GM18868 (cell line): Measurements from ENCODE around the gene CAMK2N1.
"Not testable (repeated sequence)": the region's sequence is repeated elsewhere in the genome, so short reads cannot be mapped to it uniquely, and the experiment has no call there.

ENCODE experiments used
- ATAC-seq: cut with Tn5 transposase; IDR thresholded peaks from one replicate; pipeline ENCODE4 v1.9.1; 2021; ENCODE audit warnings: mild to moderate bottlenecking, moderate library complexity; ENCODE audit not compliant: unreplicated experiment

Gene CAMK2N1

DNA sequence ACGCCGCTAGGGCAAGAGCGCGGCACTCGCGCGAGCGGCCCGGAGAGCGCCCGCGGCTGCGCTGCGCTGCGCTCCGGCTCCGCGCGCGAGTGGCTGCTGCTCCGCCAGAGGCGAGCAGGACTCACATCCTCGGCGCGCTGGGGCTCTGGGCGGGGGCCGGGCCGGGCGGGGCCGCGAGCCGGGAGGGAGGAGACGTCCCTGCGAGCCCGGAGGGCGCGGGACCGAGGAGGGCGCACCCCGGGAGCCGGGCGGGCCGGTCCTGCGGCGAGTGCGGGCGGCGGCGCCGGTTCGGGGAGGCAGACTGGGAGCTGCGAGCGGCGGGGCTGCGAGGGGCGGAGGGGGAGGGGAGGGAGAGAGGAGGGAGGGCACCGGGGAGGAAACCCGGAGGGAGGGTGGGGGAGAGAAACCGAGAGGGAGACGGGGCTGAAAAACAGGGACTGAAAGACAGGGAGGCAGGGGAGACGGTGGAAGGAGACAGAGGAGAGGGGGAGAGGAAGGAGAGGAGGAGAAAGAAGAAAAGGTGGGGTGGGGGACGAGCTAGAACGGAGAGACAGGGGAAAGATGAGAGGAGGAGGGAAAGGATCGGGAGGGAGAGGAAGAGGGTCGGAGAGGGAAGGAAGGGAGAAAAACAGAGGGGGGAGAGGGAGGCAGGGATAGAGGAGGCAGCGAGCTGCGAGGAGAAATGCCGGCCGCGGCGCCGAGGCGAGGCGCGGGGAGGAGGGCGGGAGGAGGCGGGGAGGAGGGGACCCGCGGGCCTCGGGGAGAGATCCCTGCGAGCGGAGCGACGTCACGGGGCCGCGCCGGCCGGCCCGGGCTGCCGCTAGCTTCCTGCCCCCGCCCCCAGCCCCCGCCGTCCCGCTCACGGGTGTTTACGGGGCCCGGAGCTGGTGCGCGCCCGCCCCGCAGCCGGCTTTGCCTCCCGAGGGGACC, at the start of gene CAMK2N1:
TSS of gene CAMK2N1 (minus strand) at position 684 of the 930 bp plus-strand sequence. CDS start 831 bp downstream, outside the sequence.
- no peak for ATAC-seq

DNA sequence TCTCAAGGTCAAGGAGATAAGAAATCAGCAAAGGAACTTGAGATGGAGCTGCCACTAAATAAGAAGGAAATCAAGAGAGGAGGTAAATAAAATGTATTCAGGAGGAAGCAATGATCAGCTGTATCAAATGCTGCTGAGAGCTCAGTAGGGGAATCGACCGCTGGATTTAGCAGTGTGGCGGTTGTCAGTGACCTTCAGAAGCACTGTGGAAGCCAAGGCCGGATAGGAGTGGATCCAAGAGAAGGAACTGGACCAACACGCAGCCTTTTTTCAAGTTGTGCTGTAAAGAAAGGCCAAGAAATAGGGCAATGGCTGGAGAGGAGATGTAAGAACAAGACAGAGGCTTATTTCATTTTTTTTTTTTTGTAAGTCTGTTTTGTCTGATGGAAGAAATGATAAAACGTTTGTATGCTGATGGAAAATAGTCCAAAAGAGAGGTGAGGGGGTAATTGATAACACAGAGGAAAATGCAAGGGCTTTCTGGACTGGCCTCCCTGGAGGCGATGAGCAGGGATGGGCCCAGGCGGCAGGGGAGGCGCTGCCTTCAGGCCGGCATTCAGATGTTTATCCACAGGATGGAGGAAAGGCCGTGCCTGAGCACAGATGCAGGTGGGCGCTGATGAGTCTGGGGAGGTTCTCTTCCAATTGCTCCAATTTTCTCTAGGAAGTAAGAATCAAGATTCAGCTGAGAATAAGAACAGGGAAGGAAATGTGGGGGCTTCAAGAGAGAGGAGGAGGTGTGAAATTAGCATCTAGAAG, 48.8 kb upstream of the CAMK2N1 start:
- ATAC-seq, result no peak

DNA sequence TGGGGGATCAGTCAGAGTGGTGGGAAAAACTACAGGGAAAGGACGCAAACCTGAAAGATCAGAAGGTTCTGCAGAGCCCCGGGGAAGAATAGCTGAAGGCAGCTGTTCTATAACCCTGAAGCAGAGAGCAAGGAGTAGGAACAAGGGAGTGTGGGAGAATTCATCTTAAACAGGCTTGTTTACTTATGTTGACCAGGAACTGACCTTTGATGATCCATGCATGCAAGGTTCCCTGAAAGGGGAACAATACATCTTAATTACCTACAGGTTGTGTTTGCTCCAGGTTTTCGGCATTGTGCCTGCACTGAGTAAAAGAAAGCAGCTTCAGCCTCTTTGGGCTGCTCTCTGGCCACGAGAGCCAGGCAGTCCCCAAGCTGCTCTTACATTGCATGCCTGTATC, 47.6 kb upstream of the CAMK2N1 start:
- ATAC-seq, result no peak

DNA sequence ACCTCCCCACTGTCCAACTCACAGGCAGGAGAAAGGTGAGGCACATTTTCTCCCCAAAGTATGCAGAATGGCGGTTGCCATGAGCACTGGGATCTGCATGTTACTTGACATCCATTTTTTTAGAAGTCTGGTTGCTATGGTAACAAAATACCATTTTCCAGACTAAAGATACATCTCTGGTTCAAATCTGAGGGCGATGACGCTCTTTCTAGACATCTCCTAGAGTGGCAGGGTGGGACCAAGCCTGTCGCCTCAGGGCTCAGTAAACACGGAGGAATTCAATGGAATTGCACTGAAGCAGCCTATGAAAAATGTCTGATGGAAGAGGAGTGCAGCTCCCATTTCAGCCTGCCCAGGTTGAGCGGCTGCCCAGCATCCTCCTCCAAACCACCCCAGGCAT, 44.9 kb upstream of the CAMK2N1 start:
- no peak for ATAC-seq

DNA sequence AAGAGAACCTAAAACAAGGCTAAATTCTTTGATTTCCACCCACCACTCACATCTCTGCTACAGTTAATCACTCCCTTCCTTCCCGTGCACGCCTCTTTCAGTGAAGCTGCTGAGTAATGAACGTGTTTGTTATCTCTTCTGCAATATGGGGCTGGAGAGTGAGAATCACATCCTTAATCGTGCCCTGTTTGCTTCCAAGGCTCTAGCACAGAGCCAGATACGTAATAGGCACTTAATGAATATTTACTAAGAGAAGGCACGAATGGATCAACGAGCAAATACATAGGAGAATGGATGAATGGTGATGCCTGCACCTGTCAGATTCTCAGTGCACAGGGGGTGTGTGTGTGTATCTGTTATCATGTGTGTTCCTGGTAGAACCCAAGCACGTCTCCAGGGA, 44.3 kb upstream of the CAMK2N1 start:
- no peak for ATAC-seq

DNA sequence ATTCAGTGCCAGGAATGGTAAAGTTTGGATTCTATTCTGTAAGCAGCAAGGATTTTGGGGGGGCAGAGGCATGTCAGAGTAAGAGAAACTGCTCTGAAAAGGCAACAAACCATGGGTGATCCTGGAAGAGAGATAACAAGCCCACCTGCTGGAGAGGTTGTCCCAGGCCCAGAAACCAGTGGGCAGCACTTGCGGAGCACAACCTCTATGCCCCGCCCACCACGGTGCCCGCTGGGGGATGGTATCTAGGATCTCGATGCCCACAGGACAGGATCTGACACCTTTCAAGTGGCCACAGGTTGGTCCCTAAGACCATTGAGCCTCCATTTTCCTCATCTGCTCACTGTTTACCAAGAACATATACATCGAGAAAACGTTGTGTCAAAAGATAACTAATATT, 42.2 kb upstream of the CAMK2N1 start:
- no peak for ATAC-seq

DNA sequence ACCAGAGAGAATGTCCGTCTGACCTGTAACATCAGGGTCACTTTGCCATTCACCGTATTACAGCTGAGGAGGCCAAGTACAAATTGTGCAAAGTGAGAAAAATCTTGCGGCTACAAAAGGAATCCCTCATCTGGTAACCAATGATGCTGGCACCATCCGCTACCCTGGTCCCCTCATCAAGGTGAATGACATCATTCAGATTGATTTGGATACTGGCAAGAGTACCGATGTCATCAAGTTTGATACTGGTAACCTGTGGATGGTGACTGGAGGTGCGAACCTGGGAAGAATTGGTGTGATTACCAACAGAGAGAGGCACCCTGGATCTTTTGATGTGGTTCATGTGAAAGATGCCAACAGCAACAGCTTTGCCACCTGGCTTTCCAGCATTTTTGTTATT, 40.3 kb upstream of the CAMK2N1 start:
- ATAC-seq, result no peak

DNA sequence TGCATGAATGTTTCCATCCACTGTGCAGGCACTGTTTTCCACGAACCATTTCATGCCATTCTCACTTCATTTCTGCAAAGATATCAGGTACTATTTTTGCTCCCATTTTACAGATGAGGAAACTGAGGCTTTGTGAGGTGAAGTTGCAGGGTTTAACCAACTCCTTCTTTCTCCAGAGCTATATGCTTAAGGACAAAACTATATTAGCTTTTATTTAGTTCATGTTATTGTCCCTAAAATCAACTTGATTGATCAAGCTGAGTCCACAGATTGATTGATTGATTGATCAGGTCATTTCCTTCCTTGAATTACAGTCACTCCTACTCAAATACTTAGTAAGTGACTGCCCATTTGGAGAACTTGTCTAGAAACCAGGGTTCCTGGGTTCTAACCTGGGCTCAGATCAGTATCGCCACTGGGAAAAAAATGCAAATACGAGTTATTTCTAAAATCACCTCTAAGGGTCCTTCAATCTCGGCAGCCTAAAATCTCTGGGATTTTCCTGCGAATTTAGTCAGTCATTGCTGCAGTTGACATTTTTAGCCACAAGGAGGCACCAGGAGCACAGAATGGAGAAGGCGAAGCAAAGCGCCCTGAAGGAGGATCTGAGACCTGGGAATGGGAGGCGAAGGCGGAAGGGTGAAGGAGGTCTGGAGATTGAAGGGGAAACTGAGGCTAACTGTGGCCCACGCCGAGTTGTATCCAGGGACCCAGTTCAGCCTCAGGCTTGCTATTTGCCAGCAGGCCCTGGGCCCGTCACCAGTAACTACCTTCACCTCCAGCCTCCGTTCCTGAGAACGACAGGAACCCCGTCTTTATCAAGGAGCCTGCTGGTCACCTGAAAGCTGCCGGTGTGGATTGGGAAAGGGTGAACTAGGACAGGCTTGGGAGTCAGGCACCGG, 36.2 kb upstream of the CAMK2N1 start:
- ATAC-seq, result no peak

DNA sequence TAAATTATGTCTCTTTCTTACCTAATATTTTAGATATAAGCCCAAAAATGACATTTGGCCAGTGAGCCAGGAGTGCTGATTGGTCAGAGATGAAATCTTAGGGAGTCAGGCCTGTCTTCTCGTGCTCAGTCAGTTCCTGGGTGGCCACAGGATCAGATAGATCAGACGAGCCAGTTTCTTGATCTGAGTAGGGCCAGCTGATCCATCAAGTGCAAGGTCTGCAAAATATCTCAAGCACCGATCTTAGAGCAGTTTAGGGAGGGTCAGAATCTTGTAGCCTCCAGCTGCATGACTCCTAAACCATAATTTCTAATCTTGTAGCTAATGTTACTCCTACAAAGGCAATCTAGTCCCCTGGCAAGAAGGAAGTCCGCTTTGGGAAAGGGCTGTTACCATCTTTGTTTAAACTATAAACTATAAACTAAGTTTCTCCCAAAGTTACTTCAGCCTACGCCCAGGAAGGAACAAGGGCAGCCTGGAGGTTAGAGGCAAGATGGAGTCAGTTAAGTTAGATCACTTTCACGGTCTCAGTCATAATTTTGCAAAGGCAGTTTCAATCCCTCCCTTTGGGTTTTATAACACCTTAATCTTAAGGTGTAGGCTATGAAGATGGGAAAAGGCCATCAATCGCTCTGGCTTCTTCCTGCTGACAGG, 33.7 kb upstream of the CAMK2N1 start:
- ATAC-seq, result not testable (repeated sequence)

DNA sequence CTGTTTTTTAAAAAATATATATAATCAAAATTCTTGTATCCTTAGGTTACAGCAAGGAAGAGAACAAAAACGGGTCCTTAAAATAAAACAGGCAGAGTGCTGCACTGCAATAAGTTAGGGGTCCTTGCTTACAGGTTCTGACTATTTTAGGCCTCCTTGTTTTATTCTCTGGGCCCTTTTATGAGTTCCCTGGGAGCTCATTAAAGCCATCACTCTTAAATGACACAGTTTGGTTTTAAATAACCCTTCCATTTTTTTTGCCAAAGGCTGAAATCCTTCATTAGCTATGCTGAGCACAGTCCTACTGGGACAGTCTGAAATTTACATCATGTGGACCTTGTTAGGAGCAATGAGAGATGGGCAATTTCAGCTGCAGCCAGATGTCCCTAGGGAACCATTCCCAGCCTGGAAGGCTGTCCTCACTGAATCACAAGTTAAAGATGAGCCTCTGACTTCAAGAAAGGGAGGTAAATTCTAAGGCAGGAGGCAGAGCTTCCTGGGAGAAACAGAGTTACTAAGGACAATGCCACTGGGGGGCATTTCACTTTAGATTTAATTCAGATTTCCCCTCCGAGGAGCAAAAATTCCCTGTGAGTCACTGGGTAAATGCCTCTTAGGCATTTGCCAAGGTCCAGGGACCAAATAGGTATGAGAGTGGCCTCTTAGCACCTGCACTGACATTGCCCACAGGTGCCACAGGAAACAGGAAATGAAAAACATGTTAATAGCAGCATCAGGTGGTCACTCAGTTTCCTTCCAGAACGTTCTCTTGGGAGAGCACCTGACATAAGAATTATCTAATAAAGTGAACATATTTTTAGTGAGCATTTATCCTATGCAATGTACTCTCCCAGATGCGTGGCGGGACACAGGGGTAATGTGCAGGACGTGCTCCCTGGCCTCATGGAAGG, 25.8 kb upstream of the CAMK2N1 start:
- no peak for ATAC-seq

DNA sequence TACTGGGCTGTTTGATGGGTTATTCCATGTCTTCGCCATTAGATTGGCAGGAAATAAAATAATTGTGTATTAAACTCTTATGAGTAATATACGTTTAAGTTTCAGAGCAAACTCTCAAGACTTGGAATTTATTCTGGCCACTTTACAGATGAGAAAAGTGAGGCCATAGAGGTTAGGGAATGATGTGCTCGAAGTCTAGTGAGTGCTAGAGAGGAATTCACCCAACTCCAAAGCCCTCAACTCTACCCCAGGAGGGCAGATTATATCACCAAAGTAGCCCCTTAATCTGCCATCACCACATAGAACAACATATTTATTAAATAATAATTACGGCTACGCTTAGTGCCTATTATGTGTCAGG, 22.4 kb upstream of the CAMK2N1 start:
- ATAC-seq, result no peak

DNA sequence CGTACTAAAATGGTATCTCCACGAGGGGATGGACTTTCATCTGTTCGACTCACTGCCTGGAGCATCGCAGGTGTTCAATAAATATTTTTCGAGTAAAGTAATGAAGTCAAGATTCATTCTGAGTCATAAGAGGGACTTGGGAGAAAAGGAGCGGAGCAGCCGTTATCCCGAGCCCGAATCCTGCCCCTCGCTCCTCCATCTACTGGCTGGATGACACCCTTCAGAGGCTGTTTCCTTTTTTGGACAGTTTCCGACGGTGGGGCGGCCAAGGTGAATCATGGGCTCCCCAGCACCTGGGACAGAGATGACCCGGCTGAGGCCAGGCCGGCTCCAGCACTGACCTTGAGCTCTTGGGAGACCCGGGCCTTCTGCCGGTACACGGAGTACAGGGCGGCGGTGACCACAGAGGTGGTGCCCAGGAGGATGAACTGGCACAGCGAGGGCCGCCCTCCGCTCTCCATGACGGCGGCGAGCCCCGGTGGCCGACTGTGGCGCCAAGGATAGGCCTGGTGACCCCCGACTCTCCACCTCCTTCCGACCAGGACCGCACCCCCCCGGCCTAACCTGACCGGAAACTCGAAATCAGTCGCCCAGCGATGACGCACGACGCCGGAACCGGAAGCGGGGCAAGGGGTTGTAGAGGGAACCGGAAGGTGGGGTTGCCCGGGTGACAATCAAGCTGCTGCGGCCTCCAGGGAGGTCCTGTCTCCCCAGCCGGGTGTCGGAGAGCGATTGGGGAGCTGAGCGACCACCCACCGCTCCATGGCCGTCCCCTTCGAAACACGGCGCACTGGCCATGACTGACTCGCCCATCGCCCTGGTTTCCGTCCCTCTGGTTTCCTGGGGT, 21.8 kb upstream of the CAMK2N1 start, which contains the start of gene MUL1:
TSS of gene MUL1 (minus strand) at position 588 of the 847 bp plus-strand sequence. CDS start at position 461, 127 bp downstream.
- peak; percentile 79 for ATAC-seq

DNA sequence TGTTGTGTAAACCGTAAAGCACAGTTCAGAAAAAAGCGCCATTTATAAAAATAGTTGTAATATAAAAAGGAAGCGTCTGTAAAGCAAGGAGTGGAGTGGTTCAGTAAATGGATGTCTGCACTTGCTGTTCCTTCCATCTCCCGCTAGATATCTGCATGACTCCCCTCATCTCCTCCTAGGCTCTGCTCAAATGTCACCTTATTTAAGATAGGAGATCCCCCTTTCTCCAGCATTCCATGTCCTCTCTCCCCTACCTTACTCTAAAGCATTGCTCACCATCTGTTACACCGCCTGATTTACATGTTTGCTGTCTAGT, 21.2 kb upstream of the CAMK2N1 start:
- ATAC-seq, result peak; percentile 12

DNA sequence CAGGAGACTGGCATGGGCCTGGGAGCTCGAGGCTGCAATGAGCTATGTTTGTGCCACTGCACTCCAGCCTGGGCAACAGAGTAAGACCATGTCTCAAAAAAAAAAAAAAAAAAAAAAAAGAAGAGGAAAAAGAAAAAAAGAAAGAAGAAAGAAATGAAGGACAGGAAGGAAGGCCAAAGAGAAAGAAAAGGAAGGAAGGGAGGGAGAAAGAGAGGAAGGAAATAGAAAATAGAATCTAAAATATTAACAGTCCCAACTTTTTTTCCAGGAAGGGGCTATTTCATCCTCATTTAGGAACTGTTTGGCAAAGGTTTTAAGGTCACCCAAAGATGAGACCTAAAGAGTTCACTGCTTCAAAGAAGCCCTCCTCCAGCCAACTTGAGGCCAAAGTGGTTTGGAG, 19.5 kb upstream of the CAMK2N1 start:
- no peak for ATAC-seq

DNA sequence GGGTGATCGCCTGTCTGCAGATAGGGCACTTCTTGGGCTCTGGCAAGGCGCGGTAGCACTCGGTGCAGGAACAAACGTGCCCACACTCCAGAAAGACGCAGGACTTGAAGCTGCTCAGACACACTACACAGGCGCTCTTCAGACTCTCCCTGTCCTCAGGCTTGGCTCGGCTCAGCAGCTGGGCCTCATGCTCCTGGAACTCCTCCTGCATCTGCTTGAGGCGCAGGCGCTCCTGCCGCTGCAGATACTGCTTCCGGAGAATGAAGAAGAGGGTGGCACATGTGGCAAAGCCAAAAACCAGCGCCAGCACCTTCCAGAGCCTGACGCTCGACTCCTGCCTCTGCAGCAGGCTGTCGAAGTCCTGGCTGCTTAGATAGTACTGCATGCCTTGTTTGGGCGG, 14.7 kb upstream of the CAMK2N1 start:
- no peak for ATAC-seq

DNA sequence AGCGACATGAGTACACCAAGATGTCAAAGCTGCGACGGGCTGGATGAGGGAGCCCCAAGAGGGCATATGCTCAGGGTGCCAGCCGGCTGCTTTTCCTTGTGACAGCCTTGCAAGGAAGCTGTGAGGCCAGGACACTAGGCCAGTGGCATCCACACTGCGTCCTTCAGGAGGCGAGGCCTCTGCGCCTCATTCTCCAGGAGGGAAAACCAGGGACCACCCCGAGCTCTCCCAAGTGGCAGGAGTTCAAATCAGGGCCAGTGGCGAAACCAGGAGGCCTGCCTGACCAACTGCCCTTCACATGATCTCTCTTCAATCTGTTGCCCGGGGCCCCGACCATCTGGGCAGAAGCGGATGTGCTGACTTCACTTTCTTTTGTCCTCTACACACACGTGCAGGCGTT, 13.7 kb upstream of the CAMK2N1 start:
- no peak for ATAC-seq

DNA sequence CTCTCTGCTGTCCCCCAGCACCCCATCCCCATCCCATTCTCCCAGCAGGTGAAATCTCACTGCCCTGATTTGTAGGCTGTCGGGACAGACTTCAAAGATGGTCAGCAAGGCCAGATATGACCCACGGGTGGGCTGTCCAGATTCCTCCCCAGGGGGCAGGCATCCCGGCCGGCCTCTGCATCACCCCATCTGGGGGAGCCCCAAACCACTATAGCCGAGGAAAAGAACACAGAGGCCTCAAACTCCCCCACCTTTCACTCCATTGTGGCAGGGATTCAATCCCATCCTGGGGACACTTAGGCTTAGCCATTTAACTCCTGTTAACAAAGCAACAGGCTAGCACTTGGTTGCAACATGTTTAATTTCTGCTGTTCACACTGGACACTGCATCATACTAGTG, 13.1 kb upstream of the CAMK2N1 start:
- ATAC-seq, result no peak

DNA sequence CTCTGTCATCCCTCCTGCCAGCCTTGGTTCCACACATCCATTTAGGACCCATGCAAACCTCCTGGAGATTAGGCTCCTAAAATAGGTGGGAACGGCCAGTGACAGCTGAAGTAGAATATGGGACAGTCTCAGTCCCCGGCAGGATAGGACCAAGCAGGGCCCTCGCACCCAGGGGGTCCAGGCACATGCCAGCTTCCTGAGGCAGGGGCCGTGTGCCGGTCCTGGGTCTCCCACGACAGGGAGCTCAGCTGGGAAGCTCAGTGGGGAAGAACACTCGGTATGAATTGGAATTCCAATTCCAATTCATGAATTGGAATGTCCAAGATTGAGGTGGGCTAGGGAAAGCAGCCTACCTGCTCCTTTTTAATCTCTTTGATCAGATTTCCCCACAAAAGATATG, 12.1 kb upstream of the CAMK2N1 start:
- ATAC-seq, result no peak

DNA sequence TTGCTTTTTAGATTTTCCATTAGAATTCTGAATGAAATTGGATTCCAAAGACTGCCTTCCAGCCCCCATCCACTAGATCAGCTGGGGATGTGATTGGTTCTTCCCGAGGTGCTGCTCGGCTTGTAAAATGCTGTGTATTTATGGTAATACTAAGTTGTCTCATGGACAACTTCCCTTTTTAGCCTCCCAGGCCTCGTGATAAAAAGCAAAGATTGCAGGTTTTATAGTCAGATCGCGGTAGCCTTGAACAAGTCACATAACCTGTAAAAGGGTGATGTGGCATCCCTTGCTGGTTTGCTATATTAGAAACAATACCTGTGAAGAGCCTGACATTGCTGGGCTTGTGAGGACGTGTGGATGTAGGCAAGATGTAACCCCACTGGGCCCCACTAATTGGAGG, 11.5 kb upstream of the CAMK2N1 start:
- ATAC-seq, result no peak
